NB4 (cell line): ENCODE measurements around the gene ABTB2.

Experiments used
- POLR2A ChIP-seq: IDR thresholded peaks from 2 replicates; pipeline ENCODE4 v1.6.1; 2011; ENCODE audit warnings: mild to moderate bottlenecking; ENCODE audit not compliant: insufficient read length; ENCODE audit errors: extremely low read depth
- TF ChIP-seq, protein P1 (sequence below): IDR thresholded peaks from one replicate; pipeline ENCODE4 v1.5.1; 2012; ENCODE audit warnings: low read depth, low read length

DNA sequence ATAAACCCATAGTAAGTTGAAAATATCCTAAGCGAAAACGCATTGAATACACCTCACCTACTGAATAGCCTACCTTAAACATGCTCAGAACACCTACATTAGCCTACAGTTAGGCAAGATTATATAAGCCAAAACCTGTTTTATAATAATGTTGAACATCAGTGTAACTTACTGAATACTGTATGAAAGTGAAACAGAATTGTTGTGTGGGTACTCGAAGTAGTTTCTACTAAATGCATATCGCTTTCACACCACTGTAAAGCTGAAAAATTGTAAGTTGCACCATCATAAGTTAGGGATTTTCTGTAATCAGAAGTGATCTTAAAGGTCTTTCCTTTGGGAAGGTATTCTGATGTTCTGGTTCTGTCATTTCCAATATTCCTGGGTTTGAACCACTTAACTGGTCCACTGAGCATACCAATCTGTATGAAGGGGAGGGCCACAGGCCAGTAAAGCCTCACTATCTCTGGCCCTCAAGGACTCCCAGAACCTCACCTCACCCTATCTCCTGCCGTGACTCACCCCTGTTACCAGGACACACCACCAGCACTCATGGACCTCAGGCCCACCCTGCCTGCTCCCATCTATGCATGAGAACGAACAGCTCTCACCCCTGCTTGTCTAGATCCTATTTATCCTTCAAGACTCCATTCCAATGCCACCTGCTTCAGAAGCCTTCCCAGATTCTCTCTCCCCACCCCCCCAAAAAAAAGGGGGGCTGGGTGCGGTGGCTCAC lies 182.4 kb downstream of the ABTB2 start:
- no peak for TF ChIP-seq POLR2A
- TF ChIP-seq, protein P1, sequence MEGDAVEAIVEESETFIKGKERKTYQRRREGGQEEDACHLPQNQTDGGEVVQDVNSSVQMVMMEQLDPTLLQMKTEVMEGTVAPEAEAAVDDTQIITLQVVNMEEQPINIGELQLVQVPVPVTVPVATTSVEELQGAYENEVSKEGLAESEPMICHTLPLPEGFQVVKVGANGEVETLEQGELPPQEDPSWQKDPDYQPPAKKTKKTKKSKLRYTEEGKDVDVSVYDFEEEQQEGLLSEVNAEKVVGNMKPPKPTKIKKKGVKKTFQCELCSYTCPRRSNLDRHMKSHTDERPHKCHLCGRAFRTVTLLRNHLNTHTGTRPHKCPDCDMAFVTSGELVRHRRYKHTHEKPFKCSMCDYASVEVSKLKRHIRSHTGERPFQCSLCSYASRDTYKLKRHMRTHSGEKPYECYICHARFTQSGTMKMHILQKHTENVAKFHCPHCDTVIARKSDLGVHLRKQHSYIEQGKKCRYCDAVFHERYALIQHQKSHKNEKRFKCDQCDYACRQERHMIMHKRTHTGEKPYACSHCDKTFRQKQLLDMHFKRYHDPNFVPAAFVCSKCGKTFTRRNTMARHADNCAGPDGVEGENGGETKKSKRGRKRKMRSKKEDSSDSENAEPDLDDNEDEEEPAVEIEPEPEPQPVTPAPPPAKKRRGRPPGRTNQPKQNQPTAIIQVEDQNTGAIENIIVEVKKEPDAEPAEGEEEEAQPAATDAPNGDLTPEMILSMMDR: no peak
